H1 (cell line): Measurements from ENCODE around the gene SHROOM2. TPM values are rescaled to one million over a fixed set of nuclear protein-coding genes. Genes with fewer than 3 reads are reported as not detected.

Experiments used
- CTCF ChIA-PET: fragments of 300-600 bp; sonication (Branson Sonifier 250); formaldehyde crosslinking; loops from one replicate; lab custom pipeline; 2021; ENCODE audit not compliant: partially characterized antibody; lab: Charles Lee
- POLR2A ChIA-PET: fragments of 300-600 bp; sonication (Branson Sonifier 250); formaldehyde crosslinking; loops from one replicate; lab custom pipeline; 2021; ENCODE audit warnings: inconsistent platforms; ENCODE audit not compliant: partially characterized antibody; lab: Charles Lee
- DNase-seq, 2 experiments: peaks; one replicate each; pipeline versions ENCODE4 v3.0.0 to v3.0.0-alpha.2; 2010 to 2022; ENCODE audit warnings: low spot score in 2 of 2, low read depth in 1 of 2, mixed read lengths in 1 of 2
- FAIRE-seq: peaks from 2 replicates; lab custom pipeline; 2011; peaks lifted over from hg19 to GRCh38; lab: Jason Lieb, UNC
- H2AFZ ChIP-seq: 2 replicates; pipeline ENCODE4 v1.8.1; 2012; ENCODE audit warnings: low read length, inconsistent platforms
- H2AK5ac ChIP-seq: 2 replicates; pipeline ENCODE4 v1.6.1; 2013; ENCODE audit warnings: low read depth, low read length
- H2BK120ac ChIP-seq: replicated peaks from 2 replicates; pipeline ENCODE3; 2013; ENCODE audit warnings: low read depth, low read length, inconsistent platforms
- H2BK12ac ChIP-seq: 2 replicates; pipeline ENCODE4 v1.6.1; 2013; ENCODE audit warnings: low read depth, low read length
- H2BK15ac ChIP-seq: 2 replicates; pipeline ENCODE4 v1.6.1; 2013; ENCODE audit warnings: low read length
- H2BK20ac ChIP-seq: 2 replicates; pipeline ENCODE4 v1.6.1; 2013; ENCODE audit warnings: low read length
- H2BK5ac ChIP-seq: 2 replicates; pipeline ENCODE4 v1.6.1; 2013; ENCODE audit warnings: low read depth, low read length
- H3K14ac ChIP-seq: 2 replicates; pipeline ENCODE4 v1.6.1; 2013; ENCODE audit warnings: inconsistent platforms; ENCODE audit not compliant: insufficient read length
- H3K18ac ChIP-seq: 2 replicates; pipeline ENCODE4 v1.6.1; 2013; ENCODE audit warnings: low read length; ENCODE audit errors: extremely low read depth
- H3K23ac ChIP-seq: 2 replicates; pipeline ENCODE4 v1.6.1; 2013; ENCODE audit warnings: inconsistent platforms; ENCODE audit not compliant: insufficient read length
- H3K23me2 ChIP-seq: 2 replicates; pipeline ENCODE4 v1.6.1; 2013; ENCODE audit warnings: low read depth, low read length
- H3K27ac ChIP-seq: 2 replicates; pipeline ENCODE4 v1.6.1; 2011; ENCODE audit warnings: low read depth, low read length, inconsistent platforms
- H3K27me3 ChIP-seq, 4 experiments: replicated peaks in 1 of 4; 1 replicate in 1 of 4; 2 replicates in 3 of 4; pipeline versions ENCODE4 v1.6.1 to v1.8.1; 2011 to 2013; ENCODE audit warnings: low read length in 3 of 4, mild to moderate bottlenecking in 3 of 4, inconsistent platforms in 2 of 4, mixed read lengths in 2 of 4, moderate library complexity in 1 of 4; ENCODE audit not compliant: control insufficient read depth in 3 of 4, insufficient read depth in 3 of 4; ENCODE audit errors: extremely low read depth in 1 of 4
- H3K36me3 ChIP-seq, 4 experiments: 2 replicates each; pipeline versions ENCODE4 v1.6.1 to v1.8.1; 2011 to 2013; ENCODE audit warnings: mild to moderate bottlenecking in 4 of 4, low read length in 3 of 4, moderate library complexity in 2 of 4, control low read depth in 1 of 4, inconsistent platforms in 1 of 4; ENCODE audit not compliant: insufficient read depth in 4 of 4, control insufficient read depth in 2 of 4
- H3K4ac ChIP-seq: replicated peaks from 2 replicates; pipeline ENCODE3; 2013; ENCODE audit warnings: low read length, low read depth, mixed read lengths, inconsistent platforms; ENCODE audit not compliant: insufficient read length
- H3K4me1 ChIP-seq, 4 experiments: replicated peaks in 1 of 4; 1 replicate in 1 of 4; 2 replicates in 3 of 4; pipeline versions ENCODE4 v1.6.1 to v1.8.1; 2011 to 2013; ENCODE audit warnings: low read length in 3 of 4, inconsistent platforms in 2 of 4, mixed read lengths in 1 of 4; ENCODE audit not compliant: insufficient read depth in 4 of 4, control insufficient read depth in 3 of 4
- H3K4me2 ChIP-seq, 2 experiments: 2 replicates each; pipeline versions ENCODE4 v1.6.1 to v1.8.1; 2011 to 2013; ENCODE audit warnings: low read depth in 2 of 2, low read length in 2 of 2, control low read depth in 1 of 2, inconsistent platforms in 1 of 2, mild to moderate bottlenecking in 1 of 2; ENCODE audit not compliant: insufficient read depth in 1 of 2
- H3K4me3 ChIP-seq, 4 experiments: fragments of 200-600, 300-600 bp in 1 of 4; sonication (generic), shearing (Covaris generic), sonication (Bioruptor Twin) in 1 of 4; 2 replicates each; pipeline versions ENCODE4 v1.5.1 to v1.8.1; 2011 to 2016; ENCODE audit warnings: low read length in 4 of 4, low read depth in 3 of 4, control low read depth in 2 of 4, inconsistent platforms in 2 of 4, mild to moderate bottlenecking in 2 of 4, mixed read lengths in 1 of 4, moderate library complexity in 1 of 4; ENCODE audit not compliant: insufficient read depth in 2 of 4; ENCODE audit errors: extremely low read depth in 1 of 4
- H3K56ac ChIP-seq: replicated peaks from 2 replicates; pipeline ENCODE3; 2013; ENCODE audit warnings: low read depth, mild to moderate bottlenecking, mixed read lengths, low read length, inconsistent platforms; ENCODE audit not compliant: insufficient read length
- H3K79me1 ChIP-seq: 2 replicates; pipeline ENCODE4 v1.6.1; 2013; ENCODE audit warnings: low read depth, low read length, control low read depth
- H3K79me2 ChIP-seq, 2 experiments: 2 replicates each; pipeline versions ENCODE4 v1.6.1 to v1.8.1; 2012 to 2013; ENCODE audit warnings: low read length in 2 of 2, mild to moderate bottlenecking in 2 of 2, inconsistent platforms in 1 of 2; ENCODE audit not compliant: insufficient read depth in 2 of 2, control insufficient read depth in 1 of 2
- H3K9ac ChIP-seq, 4 experiments: replicated peaks in 1 of 4; 1 replicate in 1 of 4; 2 replicates in 3 of 4; pipeline versions ENCODE4 v1.6.1 to v1.8.1; 2011 to 2013; ENCODE audit warnings: low read depth in 3 of 4, low read length in 3 of 4, control low read depth in 2 of 4, mild to moderate bottlenecking in 2 of 4, moderate library complexity in 2 of 4, inconsistent platforms in 1 of 4; ENCODE audit errors: extremely low read depth in 1 of 4
- H3K9me3 ChIP-seq, 2 experiments: 2 replicates each; pipeline versions ENCODE4 v1.6.1 to v1.8.1; 2012 to 2013; ENCODE audit warnings: mild to moderate bottlenecking in 2 of 2, moderate library complexity in 2 of 2, control low read depth in 1 of 2, inconsistent platforms in 1 of 2, low read depth in 1 of 2, low read length in 1 of 2, mixed read lengths in 1 of 2; ENCODE audit not compliant: insufficient read depth in 2 of 2
- H4K20me1 ChIP-seq, 2 experiments: replicated peaks in 1 of 2; 2 replicates each; pipeline versions ENCODE3 to v1.8.1; 2011 to 2013; ENCODE audit warnings: inconsistent platforms in 2 of 2, low read length in 2 of 2, mild to moderate bottlenecking in 1 of 2; ENCODE audit not compliant: insufficient read depth in 2 of 2, control insufficient read depth in 1 of 2
- H4K5ac ChIP-seq: 2 replicates; pipeline ENCODE4 v1.6.1; 2013; ENCODE audit warnings: low read length, low read depth, mixed read lengths, inconsistent platforms; ENCODE audit not compliant: insufficient read length
- H4K8ac ChIP-seq: 2 replicates; pipeline ENCODE4 v1.8.0; 2013; ENCODE audit warnings: mild to moderate bottlenecking, moderate library complexity, low read length, inconsistent platforms; ENCODE audit not compliant: insufficient read depth; ENCODE audit errors: extremely low read depth
- H4K91ac ChIP-seq: replicated peaks from 2 replicates; pipeline ENCODE3; 2013; ENCODE audit warnings: low read length, mixed read lengths, inconsistent platforms; ENCODE audit not compliant: insufficient read length
- ASH2L ChIP-seq: fragments of 200-600, 300-600 bp; sonication (generic); IDR thresholded peaks from one replicate; pipeline ENCODE4 v1.7.1; 2017; ENCODE audit warnings: low read length
- CHD2 ChIP-seq: IDR thresholded peaks from 2 replicates; pipeline ENCODE4 v1.6.1; 2012; ENCODE audit warnings: low read length, improper control_type of control experiment
- HDAC6 ChIP-seq: IDR thresholded peaks from one replicate; pipeline ENCODE4 v1.7.1; 2012; ENCODE audit warnings: low read depth, mild to moderate bottlenecking, inconsistent platforms, low read length, moderate library complexity
- KDM1A ChIP-seq: fragments of 200-600, 300-600 bp; sonication (generic); IDR thresholded peaks from 2 replicates; pipeline ENCODE4 v1.7.1; 2016; ENCODE audit warnings: mild to moderate bottlenecking, low read length, borderline replicate concordance
- KDM4A ChIP-seq: IDR thresholded peaks from one replicate; pipeline ENCODE4 v1.7.1; 2012; ENCODE audit warnings: low read depth, mild to moderate bottlenecking, moderate library complexity, low read length, inconsistent platforms; ENCODE audit not compliant: severe bottlenecking
- PHF8 ChIP-seq: fragments of 200-600 bp; sonication (generic); conservative IDR thresholded peaks from 2 replicates; pipeline ENCODE4 v1.7.1; 2012; ENCODE audit warnings: low read depth, mild to moderate bottlenecking, inconsistent platforms, low read length, moderate library complexity
- RFX5 ChIP-seq: IDR thresholded peaks from 2 replicates; pipeline ENCODE4 v1.6.1; 2011; ENCODE audit warnings: low read depth, low read length, improper control_type of control experiment, borderline replicate concordance
- SP4 ChIP-seq: IDR thresholded peaks from 2 replicates; pipeline ENCODE4 v1.6.1; 2012; ENCODE audit warnings: low read length, inconsistent platforms
- TAF1 ChIP-seq: IDR thresholded peaks from 2 replicates; pipeline ENCODE4 v1.6.1; 2011; ENCODE audit warnings: mild to moderate bottlenecking, low read depth, low read length
- TBP ChIP-seq: IDR thresholded peaks from 2 replicates; pipeline ENCODE4 v1.6.1; 2011; ENCODE audit warnings: low read depth, low read length, improper control_type of control experiment
- TEAD4 ChIP-seq: IDR thresholded peaks from 2 replicates; pipeline ENCODE4 v1.6.1; 2012; ENCODE audit warnings: low read depth, low read length, inconsistent platforms, mixed read lengths
- YY1 ChIP-seq: IDR thresholded peaks from 2 replicates; pipeline ENCODE4 v1.6.1; 2011; ENCODE audit warnings: low read depth, mild to moderate bottlenecking, low read length
- WGBS, 2 experiments: shearing (Covaris generic) in 1 of 2; methylation state at CpG; one replicate each; pipeline versions ENCODE4 v1.1.6 to v1.1.7; 2013 to 2015; ENCODE audit warnings: low lambda C conversion rate in 2 of 2, mixed read lengths in 2 of 2, inconsistent platforms in 1 of 2, low coverage in 1 of 2, missing lambda C conversion rate in 1 of 2; ENCODE audit not compliant: insufficient replicate concordance in 2 of 2, insufficient coverage in 1 of 2, insufficient read length in 1 of 2; ENCODE audit errors: extremely low coverage in 1 of 2, missing lambda C conversion rate in 1 of 2; 5-methylcytosine and 5-hydroxymethylcytosine counted together
- polyA plus RNA-seq, 7 experiments: library from polyadenylated mRNA; depleted of rRNA in 3 of 7; stranded (reverse) in 5 of 7; unstranded in 2 of 7; fragments of >200 nt in 5 of 7; fragments of 200-250 nt in 2 of 7; gene quantifications; 1 replicate in 5 of 7; 2 replicates in 1 of 7; 4 replicates in 1 of 7; pipeline versions ENCODE4 v1.2.1 to v1.2.3, GENCODE V29; 2011 to 2013; ENCODE audit warnings: missing spikeins in 2 of 7, mixed read lengths in 2 of 7
- total RNA-seq: library from RNA; stranded (reverse); fragmentation: NEBNext Ultra II Directional; extraction: Animal tissue kit (Norgen Biotek cat#: 25700); gene quantifications from 2 replicates; pipeline ENCODE4 v1.2.1, GENCODE V29; 2021

The SHROOM2 gene
- total and polyA plus RNA-seq, 2 of the 8 experiments (the other 6 are each of a cell fraction or from before 2014, with no cell fraction given) = 3.4 to 14.2 TPM

- no peak overlapping the region for H2BK20ac ChIP-seq
- H3K27ac ChIP-seq = no peak overlapping the region
- H2BK12ac ChIP-seq = no peak overlapping the region
- no peak overlapping the region for H4K5ac ChIP-seq
- H3K27me3 ChIP-seq = no peaks in the 10 kb centered on the region
- POLR2A ChIA-PET = no interaction called here
- no peak overlapping the region for H2BK15ac ChIP-seq
- no peak overlapping the region for H2BK120ac ChIP-seq
- H3K79me1 ChIP-seq = peaks cover 3% of the 10 kb centered on the region
- H3K4me1 ChIP-seq = peaks cover 4 to 25% (median 16%) of the 10 kb centered on the region in 4 experiments
- H3K56ac ChIP-seq = no peak overlapping the region
- H4K8ac ChIP-seq = no peak overlapping the region
- no peak overlapping the region for H3K23ac ChIP-seq
- H3K4me2 ChIP-seq = peak overlapping the region; percentile 26 to 33
- H4K91ac ChIP-seq = no peak overlapping the region
- H2AK5ac ChIP-seq = no peak overlapping the region
- H3K14ac ChIP-seq = no peak overlapping the region
- H3K23me2 ChIP-seq = no peaks in the 10 kb centered on the region
- TF ChIP-seq ASH2L (no peak), RFX5 (no peak), TBP (no peak), YY1 (no peak), TEAD4 (no peak), TAF1 (no peak), KDM4A (no peak), KDM1A (no peak), CHD2 (no peak), PHF8 (no peak), HDAC6 (no peak), SP4 (no peak)
- TF ChIP-seq, all 59 proteins: peak for 0
- H3K4ac ChIP-seq = no peak overlapping the region
- H3K36me3 ChIP-seq = no peaks in the 10 kb centered on the region
- H3K9me3 ChIP-seq = no peaks in the 10 kb centered on the region
- H3K4me3 ChIP-seq = peak overlapping the region in 1 of 4 experiments; percentile 7; a peak in 1 of 8 replicates
- H3K79me2 ChIP-seq = peaks cover 0 to 37% of the 10 kb centered on the region in 2 experiments; a peak in 2 of 4 replicates
- CTCF ChIA-PET = interaction anchor here (0.7 kb wide), 1 partner anchor 24 kb away, joined by 3 read pairs; no protein-coding TSS in a partner anchor
- FAIRE-seq (no peak), DNase-seq (no peak)
- peaks cover 0 to 2% of the 10 kb centered on the region in 2 experiments for H4K20me1 ChIP-seq
- 44% methylated on average over 7 of the region's 7 CpGs; no CpG with 5 or more reads in 1 of the 2 experiments for WGBS, 2 experiments
- H3K9ac ChIP-seq = no peak overlapping the region
- no peak overlapping the region for H3K18ac ChIP-seq
- no peak overlapping the region for H2AFZ ChIP-seq
- H2BK5ac ChIP-seq = no peak overlapping the region
Measured at GRCh38 chrX:9821572-9821971, 35.3 kb downstream of the SHROOM2 start.
